ENCODE data around the gene SLC27A4. TPM values are rescaled to one million over a fixed set of nuclear protein-coding genes. Genes with fewer than 3 reads are reported as not detected.
A peak's percentile ranks its signal among the peaks of the same experiment; 100 is the strongest.
"Not testable (repeated sequence)": the region's sequence is repeated elsewhere in the genome, so short reads cannot be mapped to it uniquely, and the experiment has no call there.

SLC27A4 gene
- total RNA-seq, 2 donors from 2014 or later = 9.4 to 10.2 TPM

DNA sequence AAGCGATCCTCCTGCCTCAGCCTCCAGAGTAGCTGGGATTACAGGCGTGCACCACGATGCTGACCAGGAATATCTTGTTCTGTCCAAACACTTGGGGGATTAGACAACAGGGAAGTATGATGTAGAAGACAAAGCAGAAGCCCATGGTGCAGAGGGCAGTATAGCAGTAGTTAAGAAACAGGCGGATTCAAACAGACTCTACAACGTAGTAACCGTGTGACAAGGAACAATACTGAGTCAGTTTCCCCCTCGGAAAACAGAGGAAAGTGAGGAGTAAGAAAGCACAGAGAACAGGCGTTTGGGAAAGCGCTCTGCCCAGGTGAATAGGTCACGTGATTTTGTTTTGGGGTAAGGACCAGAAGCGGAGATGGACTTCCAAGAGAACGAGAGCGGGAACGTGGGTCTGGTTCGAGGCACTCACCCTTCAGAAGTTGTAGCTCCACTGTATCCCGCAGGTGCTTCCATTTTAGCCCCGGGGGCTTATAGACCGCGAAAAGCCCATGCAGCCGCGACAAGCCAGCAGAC lies 18.4 kb upstream of the SLC27A4 start:
- peak overlapping the region; percentile 93 to 99 for H3K27ac Mint-ChIP-seq
- peaks cover 6 to 20% of the 10 kb centered on the region in 2 donors for H3K36me3 Mint-ChIP-seq
- ATAC-seq (peak; percentile 5 to 12), DNase-seq (ENCODE audit: low spot score in 2 of 2) (no peak)
- no peaks in the 10 kb centered on the region for H3K9me3 Mint-ChIP-seq

GRCh38 chr9:128322404-128323211 lies 17.7 kb upstream of the SLC27A4 start, which contains the start of the genes COQ4 and TRUB2:
TSS of gene COQ4 (plus strand) at chr9:128322839. CDS start at chr9:128322859, 20 bp downstream.
TSS of gene TRUB2 (minus strand) at chr9:128322447. CDS start at chr9:128322408, 39 bp downstream.
- peak; percentile 85 to 91 for ATAC-seq
- H3K36me3 Mint-ChIP-seq = peaks cover 6 to 20% of the 10 kb centered on the region in 2 donors
- no peaks in the 10 kb centered on the region for H3K9me3 Mint-ChIP-seq
- peak; percentile 92 to 93 for DNase-seq (ENCODE audit: low spot score in 2 of 2)
- peak within 1 kb of the TSS; percentile 93 to 99 for H3K27ac Mint-ChIP-seq

GRCh38 chr9:128323212-128323730 lies 17.1 kb upstream of the SLC27A4 start:
- Mint-ChIP-seq H3K9me3 (no peaks in the 10 kb centered on the region), H3K36me3 (peaks cover 6 to 20% of the 10 kb centered on the region in 2 donors), H3K27ac (peak overlapping the region; percentile 93 to 99)
- ATAC-seq (peak; percentile 34 to 37), DNase-seq (ENCODE audit: low spot score in 2 of 2) (no peak)

- ATAC-seq (no peak), DNase-seq (ENCODE audit: low spot score in 2 of 2) (no peak)
- H3K9me3 Mint-ChIP-seq = no peaks in the 10 kb centered on the region
- H3K27ac Mint-ChIP-seq = peak overlapping the region; percentile 93 to 99
- H3K36me3 Mint-ChIP-seq = peaks cover 6 to 20% of the 10 kb centered on the region in 2 donors
Measured at GRCh38 chr9:128323791-128324190, 16.5 kb upstream of the SLC27A4 start.

DNA sequence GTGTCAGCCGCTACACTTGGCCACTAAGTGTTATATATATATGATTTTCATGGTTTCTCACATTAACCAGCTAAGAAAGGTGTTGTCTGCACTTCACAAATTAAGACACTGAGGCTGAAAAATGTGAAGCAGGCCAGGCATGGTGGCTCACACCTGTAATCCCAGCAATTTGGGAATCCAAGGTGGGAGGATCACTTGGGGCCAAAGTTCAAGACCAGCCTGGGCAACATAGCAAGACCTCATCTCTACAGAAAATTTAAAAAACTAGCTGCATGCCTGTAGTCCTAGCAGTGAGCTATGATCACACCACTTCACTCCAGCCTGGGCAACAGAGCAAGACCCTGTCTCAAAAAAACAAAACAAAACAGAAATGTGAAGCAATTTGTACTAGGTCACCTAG lies 15.9 kb upstream of the SLC27A4 start:
- H3K27ac Mint-ChIP-seq = peak overlapping the region in 1 of 2 donors; percentile 84
- H3K9me3 Mint-ChIP-seq = no peaks in the 10 kb centered on the region

GRCh38 chr9:128325629-128326028 lies 14.7 kb upstream of the SLC27A4 start:
- ATAC-seq = no peak
- peak overlapping the region in 1 of 2 donors; percentile 85 for H3K27ac Mint-ChIP-seq
- no peaks in the 10 kb centered on the region for H3K9me3 Mint-ChIP-seq
- DNase-seq (ENCODE audit: low spot score in 2 of 2) = no peak
- peaks cover 6 to 20% of the 10 kb centered on the region in 2 donors for H3K36me3 Mint-ChIP-seq

More for the DNA sequence above, 15.9 kb upstream of the SLC27A4 start:
- H3K36me3 Mint-ChIP-seq = peaks cover 6 to 20% of the 10 kb centered on the region in 2 donors
- DNase-seq (ENCODE audit: low spot score in 2 of 2) = no peak
- no peak for ATAC-seq

GRCh38 chr9:128333451-128333869 lies 6.9 kb upstream of the SLC27A4 start:
- Mint-ChIP-seq H3K36me3 (no peaks in the 10 kb centered on the region), H3K9me3 (no peaks in the 10 kb centered on the region), H3K27ac (no peak overlapping the region)
- DNase-seq (ENCODE audit: low spot score in 2 of 2) (no peak), ATAC-seq (no peak)

DNA sequence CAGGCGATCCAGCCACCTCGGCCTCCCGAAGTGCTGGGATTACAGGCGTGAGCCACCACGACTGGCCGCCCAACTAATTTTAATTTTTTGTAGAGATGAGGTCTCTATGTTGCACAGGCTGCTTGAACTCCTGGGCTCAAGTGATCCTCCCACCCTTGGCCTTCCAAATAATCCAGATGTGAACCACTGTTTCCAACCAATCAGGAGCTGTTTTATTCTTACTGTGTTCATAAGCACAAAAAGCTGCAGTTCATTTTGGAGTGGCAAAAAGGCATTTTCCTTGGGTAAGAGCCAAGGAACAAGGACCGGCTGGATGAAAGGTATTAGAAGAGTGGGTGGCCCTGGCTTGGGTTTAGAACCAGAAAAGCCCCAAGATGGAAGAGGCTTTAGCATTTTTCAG lies 5.2 kb upstream of the SLC27A4 start:
- ATAC-seq (no peak), DNase-seq (ENCODE audit: low spot score in 2 of 2) (no peak)
- Mint-ChIP-seq H3K9me3 (no peaks in the 10 kb centered on the region), H3K36me3 (no peaks in the 10 kb centered on the region), H3K27ac (peak overlapping the region in 1 of 2 donors; percentile 31)

DNA sequence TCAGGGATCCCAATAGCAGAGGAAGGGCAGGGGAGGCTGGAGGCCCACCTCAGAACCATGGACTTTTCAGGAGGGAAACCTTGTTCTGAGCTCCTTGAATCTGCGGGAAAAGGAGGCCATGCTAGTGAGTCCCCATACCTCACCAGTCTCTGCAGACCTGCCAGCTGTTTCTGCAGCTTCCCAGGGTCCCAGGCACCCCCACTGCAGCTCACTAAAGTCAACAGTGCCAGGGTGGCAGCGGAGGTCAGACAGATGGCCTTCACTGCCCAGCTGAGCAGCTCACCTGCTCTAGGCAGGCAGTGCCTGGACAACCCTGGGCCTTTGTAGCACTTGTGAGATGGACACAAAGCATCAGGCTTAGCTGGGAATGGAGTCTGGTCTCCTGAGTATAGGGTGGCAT lies 4.4 kb upstream of the SLC27A4 start:
- no peak for ATAC-seq
- Mint-ChIP-seq H3K36me3 (no peaks in the 10 kb centered on the region), H3K27ac (peak overlapping the region in 1 of 2 donors; percentile 31), H3K9me3 (no peaks in the 10 kb centered on the region)
- no peak for DNase-seq (ENCODE audit: low spot score in 2 of 2)

GRCh38 chr9:128337936-128338335 lies 2.4 kb upstream of the SLC27A4 start:
- DNase-seq (ENCODE audit: low spot score in 2 of 2) = no peak
- no peak overlapping the region for H3K27ac Mint-ChIP-seq
- no peak for ATAC-seq
- H3K36me3 Mint-ChIP-seq = no peaks in the 10 kb centered on the region
- H3K9me3 Mint-ChIP-seq = no peaks in the 10 kb centered on the region

GRCh38 chr9:128338852-128339614 lies 1.3 kb upstream of the SLC27A4 start:
- H3K9me3 Mint-ChIP-seq; H3K36me3 Mint-ChIP-seq; ATAC-seq; DNase-seq (ENCODE audit: low spot score in 2 of 2): not testable (repeated sequence)
- peak overlapping the region in 1 of 2 donors; percentile 89 for H3K27ac Mint-ChIP-seq

DNA sequence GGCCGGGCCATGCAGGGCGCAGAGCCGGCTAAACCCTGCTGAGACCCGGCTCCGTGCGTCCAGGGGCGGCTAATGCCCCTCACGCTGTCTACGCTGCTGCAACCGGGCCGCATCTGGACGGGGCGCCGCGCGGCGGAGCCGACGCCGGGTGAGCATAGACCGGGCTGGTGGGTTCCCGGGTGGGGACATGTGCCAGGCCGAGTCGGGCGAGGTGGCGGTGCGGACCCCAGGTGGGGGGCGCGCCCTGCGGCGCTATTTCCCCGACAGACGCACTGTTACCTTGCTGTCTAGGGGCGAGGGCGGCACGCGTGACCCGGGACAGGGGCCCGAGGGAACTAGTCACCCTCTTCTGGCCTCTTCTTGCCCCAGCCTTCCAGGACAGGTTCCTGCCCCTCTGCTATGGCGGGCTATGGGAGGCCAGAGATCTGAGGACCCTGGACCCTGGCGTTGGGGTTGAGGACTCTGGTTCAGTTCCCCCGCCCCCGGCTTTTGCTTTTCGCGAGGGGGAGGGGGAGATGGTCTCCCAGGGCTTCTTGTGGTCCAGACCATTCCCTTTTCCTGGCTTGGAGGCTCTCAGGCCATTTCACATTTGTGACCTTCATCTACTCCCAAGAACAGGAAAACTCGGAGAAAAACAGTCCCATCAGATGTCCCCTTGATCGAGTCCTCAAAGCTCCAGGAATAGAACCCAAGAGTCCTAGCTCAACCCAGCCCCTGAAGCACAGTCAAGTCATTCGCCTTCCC lies 536 bp downstream of the SLC27A4 start:
- DNase-seq (ENCODE audit: low spot score in 2 of 2) = peak in 1 of 2 donors; percentile 39
- Mint-ChIP-seq H3K27ac (peak overlapping the region; percentile 13 to 94), H3K9me3 (no peaks in the 10 kb centered on the region), H3K36me3 (no peaks in the 10 kb centered on the region)
- ATAC-seq = peak; percentile 38 to 61

DNA sequence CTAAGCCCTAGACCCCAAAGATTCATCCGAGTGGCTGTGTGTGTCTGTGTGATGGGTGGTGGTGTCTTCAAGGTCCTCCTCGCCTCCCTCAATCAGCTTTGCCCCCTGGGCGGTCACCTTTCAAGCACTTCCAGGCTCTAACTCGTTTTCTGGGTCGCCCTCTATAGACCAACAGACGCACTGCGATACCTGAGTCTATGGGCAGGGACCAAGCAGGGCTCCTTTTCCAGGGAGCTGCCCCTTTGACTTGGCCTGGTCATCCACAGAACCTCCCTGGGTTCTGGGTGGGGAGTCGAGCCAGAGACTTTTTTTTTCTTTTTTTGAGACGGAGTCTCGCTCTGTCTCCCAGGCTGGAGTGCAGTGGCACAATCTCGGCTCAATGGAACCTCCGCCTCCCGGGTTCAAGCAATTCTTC lies 1.1 kb downstream of the SLC27A4 start:
- H3K9me3 Mint-ChIP-seq = no peaks in the 10 kb centered on the region
- H3K27ac Mint-ChIP-seq = peak overlapping the region; percentile 13 to 94

DNA sequence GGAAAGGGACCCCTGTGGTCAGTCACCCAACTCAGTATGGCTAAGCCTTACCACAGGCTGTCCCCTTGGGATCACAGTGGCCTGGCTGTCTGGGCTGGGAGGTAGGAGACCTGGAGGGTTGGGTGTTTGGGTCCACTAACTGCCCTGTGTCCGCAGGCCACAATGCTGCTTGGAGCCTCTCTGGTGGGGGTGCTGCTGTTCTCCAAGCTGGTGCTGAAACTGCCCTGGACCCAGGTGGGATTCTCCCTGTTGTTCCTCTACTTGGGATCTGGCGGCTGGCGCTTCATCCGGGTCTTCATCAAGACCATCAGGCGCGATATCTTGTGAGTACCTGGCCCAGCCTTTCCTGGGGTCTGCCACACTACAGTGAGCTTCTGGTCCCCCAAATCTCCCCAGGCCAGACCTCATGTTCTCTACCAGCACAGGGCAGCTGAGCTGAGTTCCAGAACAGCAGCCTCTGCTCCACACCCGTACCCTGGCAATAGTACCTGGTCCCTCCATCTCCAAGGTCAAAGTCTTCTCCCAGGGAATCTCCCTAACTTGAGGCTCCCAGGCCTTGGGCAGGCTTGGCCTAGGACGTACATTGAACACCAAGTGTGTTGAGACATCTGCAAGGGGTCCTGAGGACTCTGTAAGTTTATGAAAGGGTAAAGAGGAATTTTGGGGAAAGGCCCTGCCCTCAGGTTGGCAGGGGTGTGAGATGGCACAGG lies 2.8 kb downstream of the SLC27A4 start:
- H3K27ac Mint-ChIP-seq = no peak overlapping the region
- ATAC-seq (no peak), DNase-seq (ENCODE audit: low spot score in 2 of 2) (no peak)
- H3K36me3 Mint-ChIP-seq = no peaks in the 10 kb centered on the region
- H3K9me3 Mint-ChIP-seq = no peaks in the 10 kb centered on the region

More for the DNA sequence above, 1.1 kb downstream of the SLC27A4 start:
- ATAC-seq = peak; percentile 62 to 68
- peak; percentile 68 to 75 for DNase-seq (ENCODE audit: low spot score in 2 of 2)
- H3K36me3 Mint-ChIP-seq = no peaks in the 10 kb centered on the region

GRCh38 chr9:128343855-128344254 lies 3.5 kb downstream of the SLC27A4 start:
- no peaks in the 10 kb centered on the region for H3K36me3 Mint-ChIP-seq
- ATAC-seq = no peak
- DNase-seq (ENCODE audit: low spot score in 2 of 2) = no peak

More at GRCh38 chr9:128343855-128344254, 3.5 kb downstream of the SLC27A4 start:
- Mint-ChIP-seq H3K9me3 (no peaks in the 10 kb centered on the region), H3K27ac (no peak overlapping the region)
